Measurements from ENCODE around the gene HACD2. TPM values are rescaled to one million over a fixed set of nuclear protein-coding genes. Genes with fewer than 3 reads are reported as not detected.

Gene HACD2
- total and polyA plus RNA-seq, 2 donors: 15.0 to 38.3 TPM

DNA sequence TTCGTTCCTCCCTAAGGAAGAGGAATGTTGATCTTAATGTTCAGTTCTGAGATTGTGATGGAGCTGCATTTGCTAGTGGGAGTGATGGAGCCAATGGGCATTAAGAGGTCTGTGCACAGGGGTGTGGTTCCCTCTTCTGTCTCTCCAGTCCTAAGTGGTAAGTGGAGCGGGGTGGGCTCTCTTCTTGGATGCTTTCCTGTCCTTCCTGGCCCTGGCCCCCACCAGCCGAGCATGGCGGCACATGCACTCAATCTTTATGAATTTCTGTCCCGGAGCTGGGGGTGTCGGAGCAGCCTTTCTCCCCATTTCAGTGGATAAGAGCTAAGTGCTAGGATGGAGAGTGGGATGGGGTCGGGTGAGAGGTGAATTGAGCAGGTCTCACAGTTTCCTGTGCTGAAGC is 98.4 kb downstream of the HACD2 start:
- no peak for DNase-seq (ENCODE audit: extremely low spot score)
- no peaks in the 10 kb centered on the region for H3K36me3 ChIP-seq (ENCODE audit: insufficient read depth)
- WGBS: 89% methylated on average over 7 of the region's 7 CpGs

DNA sequence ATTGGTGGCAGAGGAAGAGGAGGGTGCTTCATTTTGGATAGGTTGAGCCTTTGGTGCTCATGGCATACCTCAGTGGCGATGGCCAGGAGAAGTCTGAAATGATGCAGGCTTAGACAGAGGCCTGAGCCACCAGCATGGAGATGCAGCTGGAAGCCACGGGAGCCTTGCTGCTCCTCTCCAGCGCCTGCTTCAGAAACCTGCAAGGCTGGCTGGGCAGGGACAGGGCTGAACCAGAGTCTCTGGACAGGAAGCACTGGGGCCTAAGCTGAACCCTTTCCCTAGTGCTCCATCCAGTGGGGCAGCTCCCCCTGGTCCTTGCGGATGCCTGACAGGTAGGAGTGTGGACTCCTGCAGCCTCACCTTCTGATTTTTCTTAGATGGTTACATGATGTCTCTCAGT is 99.3 kb downstream of the HACD2 start:
- no peaks in the 10 kb centered on the region for H3K36me3 ChIP-seq (ENCODE audit: insufficient read depth)
- no peak overlapping the region for H3K4me3 ChIP-seq (ENCODE audit: low read depth, low read length)
- H3K27ac ChIP-seq (ENCODE audit: low read depth): no peak overlapping the region
- WGBS: 89% methylated on average over 4 of the region's 4 CpGs
- H3K4me1 ChIP-seq (ENCODE audit: insufficient read depth): no peaks in the 10 kb centered on the region
- DNase-seq (ENCODE audit: extremely low spot score): no peak

More for the DNA sequence above, 98.4 kb downstream of the HACD2 start:
- H3K4me1 ChIP-seq (ENCODE audit: insufficient read depth): no peaks in the 10 kb centered on the region
- H3K27ac ChIP-seq (ENCODE audit: low read depth): no peak overlapping the region
- H3K4me3 ChIP-seq (ENCODE audit: low read depth, low read length): no peak overlapping the region

DNA sequence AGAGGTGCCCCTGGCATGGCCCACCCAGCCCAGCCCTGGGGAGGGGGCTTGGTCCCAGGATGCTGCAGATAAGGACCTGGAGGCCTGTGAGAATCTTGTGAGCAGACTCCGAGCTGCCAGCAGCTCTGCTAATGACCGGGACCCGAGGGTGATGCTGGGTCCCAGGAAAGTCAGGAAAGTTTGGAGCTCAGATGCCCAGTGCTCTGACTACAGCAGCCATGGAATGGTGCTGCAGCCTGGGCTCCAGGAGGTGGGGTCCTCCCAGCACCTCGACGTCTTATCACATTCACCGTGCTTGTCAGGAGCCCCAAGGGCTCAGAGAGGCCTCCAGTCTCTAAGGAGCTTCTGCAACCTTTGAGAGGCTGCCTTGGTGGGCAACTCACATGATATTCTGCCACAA is 101.7 kb downstream of the HACD2 start:
- Histone ChIP-seq H3K4me1 (ENCODE audit: insufficient read depth) (no peaks in the 10 kb centered on the region), H3K27ac (ENCODE audit: low read depth) (no peak overlapping the region), H3K4me3 (ENCODE audit: low read depth, low read length) (no peak overlapping the region), H3K36me3 (ENCODE audit: insufficient read depth) (no peaks in the 10 kb centered on the region)
- no peak for DNase-seq (ENCODE audit: extremely low spot score)
- 86% methylated on average over 6 of the region's 6 CpGs for WGBS

DNA sequence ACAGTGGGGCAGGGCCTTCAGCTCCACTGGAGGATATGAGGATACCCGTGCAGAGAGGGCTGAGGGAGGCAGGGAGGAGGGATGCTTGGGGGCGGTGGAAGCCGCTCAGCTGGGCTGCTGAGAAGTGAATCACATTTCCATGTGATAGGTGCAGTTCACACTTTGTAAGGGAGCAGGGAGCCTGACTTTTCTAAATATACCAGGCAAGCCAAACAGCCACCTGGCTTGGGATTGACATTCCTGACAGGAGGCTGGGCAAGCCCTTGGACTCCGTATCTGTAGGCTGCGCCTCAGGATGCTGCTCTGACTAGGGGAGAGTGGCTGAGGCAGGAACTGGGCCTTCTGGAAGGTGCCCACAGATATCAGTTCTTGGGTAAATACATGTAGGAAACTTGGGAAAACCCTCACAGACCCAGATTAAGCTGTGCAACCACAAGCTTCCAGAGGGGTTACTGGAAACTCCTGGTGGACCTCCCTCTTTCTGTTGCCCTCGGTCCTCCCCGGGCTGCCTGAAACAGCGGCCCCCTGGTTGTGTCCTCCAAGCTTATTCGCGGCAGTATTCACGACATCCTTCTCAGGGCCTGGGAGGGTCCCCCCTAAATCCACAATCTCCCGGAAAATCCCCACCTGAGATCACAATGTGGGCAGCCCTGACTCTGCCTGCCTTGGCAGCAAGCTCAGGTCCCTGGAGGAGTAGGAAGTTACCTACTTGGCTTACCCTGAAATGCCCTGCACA is 103.0 kb downstream of the HACD2 start:
- DNase-seq (ENCODE audit: extremely low spot score): no peak
- 85% methylated on average over 12 of the region's 12 CpGs for WGBS
- Histone ChIP-seq H3K27ac (ENCODE audit: low read depth) (no peak overlapping the region), H3K4me1 (ENCODE audit: insufficient read depth) (no peaks in the 10 kb centered on the region), H3K4me3 (ENCODE audit: low read depth, low read length) (no peak overlapping the region), H3K36me3 (ENCODE audit: insufficient read depth) (no peaks in the 10 kb centered on the region)

DNA sequence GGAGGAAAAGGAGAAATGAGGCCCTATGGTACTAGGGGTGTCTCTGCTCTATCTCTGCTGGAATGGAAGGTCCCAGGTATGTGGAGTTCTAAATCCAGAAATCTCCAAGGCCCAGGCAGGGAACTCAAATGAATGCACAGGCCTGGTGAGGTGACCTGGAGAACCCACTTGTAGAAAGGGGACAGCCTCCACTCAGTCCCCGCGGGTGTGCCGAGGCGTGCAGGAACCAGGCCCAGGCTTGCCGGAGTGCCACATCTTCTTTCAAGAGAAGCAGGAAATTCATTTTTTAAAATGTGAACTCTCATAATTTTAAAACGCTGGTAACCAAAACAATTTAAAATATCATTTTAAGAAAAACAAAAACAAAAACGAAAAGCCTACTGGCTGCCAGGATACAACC is 103.8 kb downstream of the HACD2 start:
- H3K4me1 ChIP-seq (ENCODE audit: insufficient read depth): no peaks in the 10 kb centered on the region
- H3K4me3 ChIP-seq (ENCODE audit: low read depth, low read length): no peak overlapping the region
- no peak for DNase-seq (ENCODE audit: extremely low spot score)
- WGBS: 79% methylated on average over 7 of the region's 7 CpGs
- no peaks in the 10 kb centered on the region for H3K36me3 ChIP-seq (ENCODE audit: insufficient read depth)
- no peak overlapping the region for H3K27ac ChIP-seq (ENCODE audit: low read depth)

DNA sequence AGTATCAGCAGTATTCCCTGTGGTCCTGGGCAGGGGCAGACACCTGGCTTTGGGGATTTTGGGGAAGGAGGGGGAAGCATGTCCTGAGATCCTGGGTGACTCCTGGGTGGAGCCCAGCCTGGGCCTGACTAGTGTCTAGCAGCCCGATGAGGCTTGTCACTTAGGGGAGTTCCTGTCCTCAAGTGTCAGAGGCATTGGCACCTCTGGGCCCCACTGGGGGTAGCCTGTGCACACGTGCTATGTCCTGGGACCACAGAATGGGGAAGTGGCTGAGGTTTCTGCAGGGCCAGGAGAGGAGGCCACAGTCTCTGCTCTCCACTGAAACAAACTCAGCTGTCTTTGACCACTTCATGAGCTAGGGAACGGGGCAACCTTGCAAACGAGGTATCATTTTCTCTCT is 104.4 kb downstream of the HACD2 start:
- Histone ChIP-seq H3K27ac (ENCODE audit: low read depth) (no peak overlapping the region), H3K36me3 (ENCODE audit: insufficient read depth) (no peaks in the 10 kb centered on the region), H3K4me3 (ENCODE audit: low read depth, low read length) (no peak overlapping the region), H3K4me1 (ENCODE audit: insufficient read depth) (no peaks in the 10 kb centered on the region)
- 75% methylated on average over 4 of the region's 4 CpGs for WGBS
- DNase-seq (ENCODE audit: extremely low spot score): no peak

DNA sequence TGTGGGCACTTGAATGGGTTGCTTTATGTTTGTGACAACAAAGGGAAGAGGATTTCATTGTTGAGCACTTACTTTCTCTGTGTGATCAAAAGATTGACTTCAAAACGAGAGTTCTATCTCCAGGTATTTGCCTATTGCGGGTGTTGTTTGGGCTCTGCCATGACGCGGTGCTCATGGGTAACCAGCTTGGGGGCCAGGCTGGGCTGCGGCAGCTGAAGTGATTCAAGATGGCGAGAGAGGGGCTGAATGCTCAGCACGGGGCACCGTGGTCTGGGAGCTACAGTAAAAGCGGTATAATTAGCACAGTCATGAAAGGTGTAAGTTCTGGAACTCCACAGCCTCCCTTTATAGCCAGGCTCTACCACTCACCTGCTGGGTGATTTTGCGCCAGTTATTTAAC is 105.0 kb downstream of the HACD2 start:
- no peak for DNase-seq (ENCODE audit: extremely low spot score)
- Histone ChIP-seq H3K4me1 (ENCODE audit: insufficient read depth) (no peaks in the 10 kb centered on the region), H3K27ac (ENCODE audit: low read depth) (no peak overlapping the region), H3K4me3 (ENCODE audit: low read depth, low read length) (no peak overlapping the region), H3K36me3 (ENCODE audit: insufficient read depth) (no peaks in the 10 kb centered on the region)
- 96% methylated on average over 10 of the region's 10 CpGs for WGBS

DNA sequence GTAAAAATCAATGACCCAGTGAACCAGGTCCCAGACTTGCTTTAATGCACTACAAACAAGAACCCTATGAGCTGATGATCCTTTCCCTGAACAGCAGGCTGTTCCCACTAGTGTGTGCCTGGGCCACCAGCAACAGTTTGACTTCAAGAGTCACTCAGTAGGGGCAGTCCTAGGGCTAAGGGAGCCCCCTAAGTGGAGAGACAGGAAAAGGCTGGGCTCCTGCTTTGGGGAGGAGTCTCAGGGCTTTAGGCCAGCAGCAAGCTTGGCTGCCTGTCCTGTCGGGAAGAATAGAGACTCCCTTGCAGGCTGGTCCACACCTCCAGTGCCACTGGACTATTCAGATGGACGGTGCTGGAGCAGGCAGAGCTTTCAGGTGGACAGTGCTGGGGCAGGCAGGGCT is 106.5 kb downstream of the HACD2 start:
- WGBS: 43% methylated on average over 2 of the region's 2 CpGs
- Histone ChIP-seq H3K36me3 (ENCODE audit: insufficient read depth) (no peaks in the 10 kb centered on the region), H3K27ac (ENCODE audit: low read depth) (no peak overlapping the region), H3K4me1 (ENCODE audit: insufficient read depth) (no peaks in the 10 kb centered on the region), H3K4me3 (ENCODE audit: low read depth, low read length) (no peak overlapping the region)
- DNase-seq (ENCODE audit: extremely low spot score): no peak

DNA sequence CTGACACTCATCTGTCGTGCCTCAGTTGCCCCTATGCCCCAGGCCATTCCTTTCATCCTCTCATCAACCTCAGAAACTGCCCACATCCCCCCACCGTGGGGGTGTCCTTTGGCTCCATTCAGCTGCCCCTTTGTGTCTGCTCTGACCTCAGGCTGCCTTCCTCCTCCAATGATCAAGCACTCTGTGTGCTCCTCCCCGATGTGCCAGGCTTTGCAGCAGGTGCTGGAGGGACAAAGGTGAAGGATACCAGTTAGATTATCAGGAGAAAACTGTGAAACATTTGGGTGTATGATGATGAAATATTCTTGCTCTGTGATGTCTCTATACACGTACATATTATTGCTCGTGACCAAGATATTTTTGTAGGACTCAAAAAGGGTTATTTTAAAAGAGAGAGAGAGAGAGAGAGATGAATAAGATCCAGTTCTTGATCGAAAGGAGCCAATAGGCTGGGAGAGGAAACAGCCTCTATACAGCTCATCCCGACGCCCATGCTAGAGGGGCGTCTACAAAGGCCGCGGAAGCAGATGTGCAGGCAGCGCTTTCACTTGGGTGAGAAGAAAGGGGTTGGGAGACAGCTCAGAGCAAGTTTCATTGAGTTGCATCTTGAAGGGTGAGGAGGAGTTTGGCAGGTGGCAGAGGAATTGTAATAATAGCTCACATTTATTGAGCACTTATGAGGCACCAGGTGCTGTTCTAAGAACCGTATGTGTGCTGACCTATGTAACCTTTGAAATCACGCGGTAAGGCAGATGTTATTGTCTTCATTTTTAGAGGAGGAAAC is 107.7 kb downstream of the HACD2 start:
- no peaks in the 10 kb centered on the region for H3K4me1 ChIP-seq (ENCODE audit: insufficient read depth)
- H3K4me3 ChIP-seq (ENCODE audit: low read depth, low read length): no peak overlapping the region
- 82% methylated on average over 15 of the region's 15 CpGs for WGBS
- DNase-seq (ENCODE audit: extremely low spot score): no peak
- H3K36me3 ChIP-seq (ENCODE audit: insufficient read depth): no peaks in the 10 kb centered on the region
- H3K27ac ChIP-seq (ENCODE audit: low read depth): no peak overlapping the region

DNA sequence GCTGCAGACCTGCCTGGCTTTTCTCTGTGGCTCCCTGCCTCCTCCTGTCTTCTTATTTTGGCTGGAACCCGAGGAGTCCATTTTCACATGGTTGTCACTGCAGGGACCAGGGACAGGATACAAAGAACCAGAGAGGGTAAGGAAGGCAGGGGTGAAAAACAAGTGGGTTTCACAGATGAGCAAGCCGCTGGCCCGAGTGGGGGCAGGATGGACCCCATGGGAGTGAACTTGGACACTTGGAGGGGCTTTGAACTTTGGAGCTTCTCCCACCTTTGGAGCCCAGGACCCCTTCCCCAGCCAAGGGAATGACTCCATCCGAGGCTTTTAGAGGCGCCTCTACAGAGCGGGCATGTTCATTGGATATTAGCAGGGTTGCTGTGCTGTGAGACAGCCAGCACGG is 109.1 kb downstream of the HACD2 start:
- no peak for DNase-seq (ENCODE audit: extremely low spot score)
- WGBS: 88% methylated on average over 7 of the region's 7 CpGs
- H3K36me3 ChIP-seq (ENCODE audit: insufficient read depth): no peaks in the 10 kb centered on the region
- no peak overlapping the region for H3K4me3 ChIP-seq (ENCODE audit: low read depth, low read length)
- no peak overlapping the region for H3K27ac ChIP-seq (ENCODE audit: low read depth)
- H3K4me1 ChIP-seq (ENCODE audit: insufficient read depth): no peaks in the 10 kb centered on the region

DNA sequence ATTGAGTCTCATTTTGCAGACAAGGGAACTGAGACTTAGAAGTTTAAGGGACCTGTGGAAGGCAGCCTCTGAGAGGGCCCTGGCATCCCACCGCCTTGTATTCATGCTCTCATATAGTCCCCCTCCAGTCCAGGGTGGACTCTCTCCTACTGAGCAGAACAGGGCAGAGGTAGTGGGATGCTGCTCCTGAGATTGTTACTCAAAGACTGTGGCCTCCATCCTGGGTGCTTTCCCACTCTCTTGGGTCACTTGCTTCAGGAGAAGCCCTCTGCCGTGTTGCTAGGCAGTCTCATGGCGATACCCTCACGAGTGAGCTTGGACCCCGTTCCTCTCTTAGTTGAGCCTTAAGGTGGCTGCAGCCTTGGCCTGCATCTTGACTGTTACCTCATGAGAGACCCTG is 113.7 kb downstream of the HACD2 start:
- H3K4me3 ChIP-seq (ENCODE audit: low read depth, low read length): no peak overlapping the region
- DNase-seq (ENCODE audit: extremely low spot score): no peak

DNA sequence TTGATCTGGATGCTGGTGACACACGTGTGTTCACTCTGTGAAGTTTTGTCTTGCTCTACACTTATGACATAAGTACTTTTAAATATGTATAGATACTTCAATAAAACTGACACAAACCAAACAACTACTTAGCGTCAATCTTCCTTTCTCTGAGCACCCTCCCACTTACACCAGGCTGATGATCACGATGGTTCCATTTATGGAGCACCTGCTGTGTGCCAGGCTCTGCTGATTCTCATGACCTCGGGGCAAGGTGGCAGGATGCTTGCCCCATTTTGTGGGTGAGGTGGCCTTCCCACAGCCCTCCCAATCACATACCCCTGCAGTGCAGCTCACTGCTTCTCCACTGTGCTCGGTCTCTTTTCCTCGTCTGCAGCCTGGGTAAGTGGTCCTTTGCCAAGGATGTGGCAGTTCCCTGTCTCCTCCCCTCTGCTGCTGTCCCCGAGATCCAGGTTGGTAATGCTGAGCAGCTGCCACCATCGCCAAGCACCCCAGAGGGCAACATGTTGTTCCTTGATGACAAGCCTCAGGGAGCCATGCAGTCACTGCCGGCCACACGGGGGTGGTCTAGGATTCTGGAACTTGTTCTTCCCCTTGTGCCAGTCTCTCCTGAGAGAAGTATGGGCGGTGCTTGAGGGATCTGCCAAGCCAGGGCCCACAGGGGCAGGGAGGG is 115.4 kb downstream of the HACD2 start:
- no peaks in the 10 kb centered on the region for H3K36me3 ChIP-seq (ENCODE audit: insufficient read depth)
- H3K4me1 ChIP-seq (ENCODE audit: insufficient read depth): no peaks in the 10 kb centered on the region
- no peak for DNase-seq (ENCODE audit: extremely low spot score)
- H3K27ac ChIP-seq (ENCODE audit: low read depth): no peak overlapping the region
- 80% methylated on average over 11 of the region's 11 CpGs for WGBS
- no peak overlapping the region for H3K4me3 ChIP-seq (ENCODE audit: low read depth, low read length)

More for the DNA sequence above, 113.7 kb downstream of the HACD2 start:
- Histone ChIP-seq H3K27ac (ENCODE audit: low read depth) (no peak overlapping the region), H3K4me1 (ENCODE audit: insufficient read depth) (no peaks in the 10 kb centered on the region), H3K36me3 (ENCODE audit: insufficient read depth) (no peaks in the 10 kb centered on the region)
- WGBS: 95% methylated on average over 5 of the region's 5 CpGs

DNA sequence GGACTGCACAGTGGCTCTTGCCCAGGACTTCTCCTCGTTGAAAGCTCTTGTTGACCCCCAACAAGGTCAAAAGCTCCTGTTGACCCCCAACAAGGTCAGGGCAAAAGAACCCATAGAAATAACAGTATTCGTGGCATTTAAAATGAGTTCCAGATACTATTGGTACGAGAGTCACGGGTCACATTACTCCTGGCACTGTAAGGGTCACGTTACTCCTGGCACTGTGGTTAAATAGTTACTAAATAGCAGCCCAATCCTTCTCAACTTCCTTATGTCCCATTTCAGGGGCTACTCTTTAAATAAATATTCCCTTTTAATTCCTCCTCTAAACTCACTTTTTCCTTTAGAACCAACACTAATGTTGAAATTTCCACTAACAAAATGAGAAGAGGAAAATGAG is 117.8 kb downstream of the HACD2 start:
- 77% methylated on average over 5 of the region's 5 CpGs for WGBS
- H3K27ac ChIP-seq (ENCODE audit: low read depth): no peak overlapping the region
- H3K4me1 ChIP-seq (ENCODE audit: insufficient read depth): no peaks in the 10 kb centered on the region
- no peaks in the 10 kb centered on the region for H3K36me3 ChIP-seq (ENCODE audit: insufficient read depth)
- H3K4me3 ChIP-seq (ENCODE audit: low read depth, low read length): no peak overlapping the region
- no peak for DNase-seq (ENCODE audit: extremely low spot score)

DNA sequence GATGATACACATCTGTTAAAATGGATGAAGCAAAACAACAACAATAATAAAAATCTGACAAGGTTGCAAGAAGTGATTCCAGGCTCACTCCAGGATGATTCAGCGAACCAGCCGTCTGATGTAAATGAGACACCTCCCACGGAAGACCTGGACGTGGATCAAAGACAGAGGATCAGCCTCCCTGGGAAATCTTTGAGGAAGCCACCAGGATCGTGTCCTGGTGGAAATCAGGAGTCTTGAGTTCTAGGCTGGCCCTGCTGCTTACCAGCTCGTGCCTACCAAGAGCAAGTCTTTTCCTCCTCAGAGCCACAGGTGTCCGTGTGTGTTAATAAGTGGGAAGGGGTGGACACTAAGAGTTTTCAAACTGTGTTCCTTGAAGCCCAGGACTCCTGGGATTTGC is 120.6 kb downstream of the HACD2 start:
- WGBS: 68% methylated on average over 7 of the region's 7 CpGs
- Histone ChIP-seq H3K4me1 (ENCODE audit: insufficient read depth) (no peaks in the 10 kb centered on the region), H3K4me3 (ENCODE audit: low read depth, low read length) (no peak overlapping the region), H3K27ac (ENCODE audit: low read depth) (no peak overlapping the region), H3K36me3 (ENCODE audit: insufficient read depth) (no peaks in the 10 kb centered on the region)
- no peak for DNase-seq (ENCODE audit: extremely low spot score)

Data from urinary bladder (tissue), 4 donors.